GM19035 (cell line): ENCODE measurements around the gene PICALM.
"Not testable (repeated sequence)": the region's sequence is repeated elsewhere in the genome, so short reads cannot be mapped to it uniquely, and the experiment has no call there.

Experiments
- ATAC-seq: cut with Tn5 transposase; IDR thresholded peaks from one replicate; pipeline ENCODE4 v1.9.1; 2021; ENCODE audit not compliant: unreplicated experiment

PICALM gene, protein sequence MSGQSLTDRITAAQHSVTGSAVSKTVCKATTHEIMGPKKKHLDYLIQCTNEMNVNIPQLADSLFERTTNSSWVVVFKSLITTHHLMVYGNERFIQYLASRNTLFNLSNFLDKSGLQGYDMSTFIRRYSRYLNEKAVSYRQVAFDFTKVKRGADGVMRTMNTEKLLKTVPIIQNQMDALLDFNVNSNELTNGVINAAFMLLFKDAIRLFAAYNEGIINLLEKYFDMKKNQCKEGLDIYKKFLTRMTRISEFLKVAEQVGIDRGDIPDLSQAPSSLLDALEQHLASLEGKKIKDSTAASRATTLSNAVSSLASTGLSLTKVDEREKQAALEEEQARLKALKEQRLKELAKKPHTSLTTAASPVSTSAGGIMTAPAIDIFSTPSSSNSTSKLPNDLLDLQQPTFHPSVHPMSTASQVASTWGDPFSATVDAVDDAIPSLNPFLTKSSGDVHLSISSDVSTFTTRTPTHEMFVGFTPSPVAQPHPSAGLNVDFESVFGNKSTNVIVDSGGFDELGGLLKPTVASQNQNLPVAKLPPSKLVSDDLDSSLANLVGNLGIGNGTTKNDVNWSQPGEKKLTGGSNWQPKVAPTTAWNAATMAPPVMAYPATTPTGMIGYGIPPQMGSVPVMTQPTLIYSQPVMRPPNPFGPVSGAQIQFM

GRCh38 chr11:86068951-86069407 is at the start of gene PICALM:
TSS of gene PICALM (minus strand) at chr11:86069084. CDS start at chr11:86068780, 304 bp downstream.
- ATAC-seq, result peak; percentile 78

DNA sequence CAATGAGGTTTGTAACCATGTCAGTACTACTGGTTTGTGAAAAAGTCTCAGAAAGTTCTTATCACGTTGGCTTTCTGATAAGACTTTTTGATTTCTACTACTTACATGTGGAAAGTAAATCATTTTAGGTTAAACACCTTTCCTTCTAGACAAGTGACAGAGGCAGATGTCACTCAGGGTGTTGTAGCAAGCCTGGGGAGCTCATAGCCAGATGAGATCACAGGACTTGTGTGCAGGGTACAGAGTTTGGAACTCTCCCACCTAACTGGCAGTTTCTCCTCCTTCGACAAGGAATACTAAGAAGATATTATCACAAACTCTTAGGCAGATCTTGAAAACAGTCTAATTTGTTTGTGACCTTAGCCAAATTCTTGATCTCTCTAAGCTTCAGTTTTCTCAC is 49.4 kb upstream of the PICALM start:
- no peak for ATAC-seq

- ATAC-seq, result no peak
Observed at GRCh38 chr11:86117712-86118063, 48.8 kb upstream of the PICALM start.

DNA sequence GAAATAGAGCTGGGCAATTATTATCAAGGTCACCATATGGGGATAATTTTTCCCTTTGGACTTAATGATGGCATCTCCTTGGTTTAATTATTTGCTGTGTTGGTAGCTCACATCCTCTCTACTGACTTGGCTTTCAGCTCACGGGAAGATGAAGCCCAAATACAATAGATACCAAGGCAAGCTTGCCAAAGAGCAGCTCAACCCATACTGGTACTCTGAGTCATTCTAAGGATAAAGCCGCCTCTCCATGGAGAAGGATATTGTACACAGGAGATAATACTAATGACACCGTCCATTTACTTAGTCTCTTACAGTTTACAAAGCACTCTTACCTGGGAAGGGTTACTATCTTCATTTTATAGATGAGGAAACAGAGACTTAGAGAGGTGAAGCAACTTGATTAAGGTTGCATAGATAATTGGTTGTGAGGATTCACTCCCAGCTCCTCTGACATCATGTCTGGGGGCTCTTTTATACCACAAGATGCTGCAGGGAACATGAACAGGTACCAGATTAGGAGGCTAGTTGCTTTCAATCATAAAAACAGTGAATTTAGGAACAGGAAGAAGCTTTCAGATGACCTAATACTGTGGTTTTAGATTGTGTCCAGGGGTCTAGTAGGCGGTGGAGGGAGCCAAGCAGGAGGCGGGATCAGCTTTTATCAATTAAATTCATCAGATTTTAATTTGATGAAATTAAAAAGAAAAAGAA is 48.3 kb upstream of the PICALM start:
- no peak for ATAC-seq

DNA sequence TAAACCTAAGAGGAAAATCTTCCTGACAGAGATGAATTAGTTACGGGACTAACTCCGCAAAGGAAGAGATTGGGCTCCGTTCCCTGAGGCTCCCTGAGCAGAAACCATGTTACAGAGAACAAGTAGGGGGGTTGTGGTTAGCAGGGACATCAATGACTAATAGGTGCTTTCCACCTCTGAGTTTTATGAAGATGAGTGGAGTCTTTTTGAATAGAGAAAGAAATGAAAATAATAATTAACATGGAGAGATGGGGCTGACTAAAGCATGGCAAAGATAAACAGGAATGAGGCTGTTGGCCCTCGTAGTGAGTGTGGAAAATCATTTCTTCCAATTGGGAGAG is 47.5 kb upstream of the PICALM start:
- ATAC-seq, result peak; percentile 98

DNA sequence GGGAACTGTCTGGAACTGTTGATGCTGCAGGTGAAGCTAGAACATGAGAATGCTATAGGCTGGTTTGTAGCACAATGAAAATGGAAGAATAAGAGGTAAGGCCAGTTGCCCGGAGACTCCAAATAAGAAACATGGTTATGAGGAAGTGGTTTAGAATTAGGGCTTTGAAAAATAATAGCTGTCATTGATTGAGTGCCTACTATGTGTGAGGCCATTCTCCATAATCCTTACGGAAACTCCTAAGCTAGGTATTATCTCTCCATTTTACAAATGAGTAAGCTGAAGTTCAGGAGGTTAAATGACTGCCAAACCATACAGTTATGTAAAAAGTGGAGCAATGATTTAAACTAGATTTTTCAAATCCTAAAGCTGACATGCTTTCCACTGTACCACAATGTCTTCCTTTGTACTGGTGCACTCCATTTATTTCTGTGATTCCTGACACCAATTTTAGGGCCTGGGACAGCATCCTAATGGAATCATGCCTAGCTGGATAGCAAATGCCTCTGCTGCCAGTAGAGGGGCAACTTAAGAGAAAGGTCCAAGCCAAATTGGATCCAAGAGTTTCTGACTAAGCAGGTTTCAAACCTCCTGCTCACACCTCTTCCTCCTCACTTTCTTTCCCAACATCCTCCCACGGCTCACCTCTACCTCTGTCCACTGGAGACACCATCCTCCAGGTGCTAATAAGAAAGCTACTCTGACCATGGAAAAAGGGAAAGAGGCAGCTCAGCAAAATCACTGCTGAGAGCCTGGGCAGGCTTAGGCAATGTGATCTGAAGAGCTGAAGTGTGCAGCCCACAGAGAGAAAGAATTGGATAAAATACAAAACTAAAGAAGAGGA is 46.9 kb upstream of the PICALM start:
- peak; percentile 41 for ATAC-seq

GRCh38 chr11:86108890-86109638 is 40.2 kb upstream of the PICALM start:
- ATAC-seq, result no peak

GRCh38 chr11:86108191-86108590 is 39.3 kb upstream of the PICALM start:
- no peak for ATAC-seq

DNA sequence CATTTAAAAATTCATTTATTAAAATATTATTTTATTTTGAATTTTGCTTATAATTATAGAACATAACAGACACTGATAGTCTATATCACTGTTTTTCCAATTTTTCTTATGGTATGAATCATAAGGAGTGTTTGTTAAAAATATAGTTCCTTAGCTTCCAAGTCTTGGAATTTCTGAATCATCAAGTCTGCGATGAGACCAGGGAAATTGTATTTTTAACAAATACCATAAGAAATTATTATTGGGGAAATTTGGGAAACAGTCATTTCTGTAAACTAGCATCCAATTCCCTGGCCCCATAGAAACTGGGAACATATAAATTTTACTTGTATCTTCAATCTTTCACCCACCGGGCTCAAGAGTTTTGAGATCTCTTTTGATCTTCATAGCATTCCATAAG is 38.0 kb upstream of the PICALM start:
- no peak for ATAC-seq

DNA sequence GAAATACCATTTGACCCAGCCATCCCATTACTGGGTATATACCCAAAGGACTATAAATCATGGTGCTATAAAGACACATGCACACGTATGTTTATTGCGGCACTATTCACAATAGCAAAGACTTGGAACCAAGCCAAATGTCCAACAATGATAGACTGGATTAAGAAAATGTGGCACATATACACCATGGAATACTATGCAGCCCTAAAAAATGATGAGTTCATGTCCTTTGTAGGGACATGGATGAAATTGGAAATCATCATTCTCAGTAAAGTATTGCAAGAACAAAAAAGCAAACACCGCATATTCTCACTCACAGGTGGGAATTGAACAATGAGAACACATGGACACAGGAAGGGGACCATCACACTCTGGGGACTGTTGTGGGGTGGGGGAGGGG is 37.1 kb upstream of the PICALM start:
- not testable (repeated sequence) for ATAC-seq

- ATAC-seq, result not testable (repeated sequence)
Observed at GRCh38 chr11:86105601-86106000, 36.7 kb upstream of the PICALM start.

- ATAC-seq, result no peak
Observed at GRCh38 chr11:86103808-86104207, 34.9 kb upstream of the PICALM start.

DNA sequence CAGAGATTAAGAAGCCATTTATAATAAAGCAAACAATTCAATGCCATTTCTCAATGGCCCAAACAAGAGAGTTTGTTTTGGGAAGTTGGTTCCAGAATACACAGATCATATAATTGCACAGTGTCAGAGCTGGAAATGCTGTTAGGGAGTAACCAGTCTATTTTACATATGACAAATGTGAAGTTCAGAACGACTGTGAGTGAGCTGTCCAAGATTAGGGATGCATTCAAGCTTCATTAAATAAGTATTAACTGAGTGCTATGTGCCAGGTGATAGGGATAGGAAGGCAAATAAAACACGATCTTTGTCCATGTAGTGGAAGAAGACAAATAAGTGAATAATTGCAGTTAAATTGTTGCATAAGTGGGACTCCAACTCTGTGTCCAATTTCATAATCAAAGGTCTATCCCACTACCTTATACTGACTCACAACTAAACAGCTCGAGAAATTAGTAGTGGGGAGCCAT is 33.1 kb upstream of the PICALM start:
- no peak for ATAC-seq

GRCh38 chr11:86101493-86101892 is 32.6 kb upstream of the PICALM start:
- no peak for ATAC-seq

GRCh38 chr11:86099874-86100273 is 31.0 kb upstream of the PICALM start:
- no peak for ATAC-seq

- no peak for ATAC-seq
Observed at GRCh38 chr11:86097980-86098379, 29.1 kb upstream of the PICALM start.

GRCh38 chr11:86091566-86091965 is 22.7 kb upstream of the PICALM start:
- no peak for ATAC-seq

DNA sequence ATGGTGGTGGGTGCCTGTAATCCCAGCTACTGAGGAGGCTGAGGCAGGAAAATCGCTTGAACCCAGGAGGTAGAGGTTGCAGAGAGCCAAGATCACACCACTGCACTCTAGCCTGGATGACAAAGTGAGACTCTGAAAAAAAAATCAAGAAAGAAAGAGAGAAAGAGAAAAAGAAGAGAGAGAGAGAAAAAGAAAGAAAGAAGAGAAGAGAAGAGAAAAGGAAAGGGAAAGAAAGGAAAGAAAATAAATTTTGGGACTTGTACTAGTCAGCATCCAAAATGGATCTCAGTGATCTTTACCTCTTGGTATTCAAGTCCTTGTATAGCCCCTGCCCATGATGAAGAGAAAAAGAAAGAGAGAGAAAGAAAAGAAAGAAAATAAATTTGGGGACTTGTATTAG is 22.2 kb upstream of the PICALM start:
- no peak for ATAC-seq

DNA sequence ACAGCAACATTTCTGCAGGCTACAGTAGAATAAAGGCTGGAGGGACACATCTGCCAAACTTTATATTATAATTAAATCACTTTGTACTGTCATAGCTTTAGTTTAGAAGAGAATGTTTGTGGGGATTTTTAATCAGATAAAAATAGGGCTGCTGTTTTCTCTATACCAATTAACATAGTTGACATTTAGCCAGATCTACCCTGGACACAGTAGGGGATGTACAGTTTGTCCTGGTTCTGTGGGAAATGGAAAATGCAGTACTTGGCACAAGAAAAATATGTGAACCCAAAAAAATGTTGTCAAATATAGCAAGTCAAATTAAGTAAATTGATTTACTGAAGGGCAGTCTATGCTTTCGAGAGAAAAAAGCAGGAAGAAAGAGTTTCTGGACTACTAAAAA is 20.8 kb upstream of the PICALM start:
- no peak for ATAC-seq

DNA sequence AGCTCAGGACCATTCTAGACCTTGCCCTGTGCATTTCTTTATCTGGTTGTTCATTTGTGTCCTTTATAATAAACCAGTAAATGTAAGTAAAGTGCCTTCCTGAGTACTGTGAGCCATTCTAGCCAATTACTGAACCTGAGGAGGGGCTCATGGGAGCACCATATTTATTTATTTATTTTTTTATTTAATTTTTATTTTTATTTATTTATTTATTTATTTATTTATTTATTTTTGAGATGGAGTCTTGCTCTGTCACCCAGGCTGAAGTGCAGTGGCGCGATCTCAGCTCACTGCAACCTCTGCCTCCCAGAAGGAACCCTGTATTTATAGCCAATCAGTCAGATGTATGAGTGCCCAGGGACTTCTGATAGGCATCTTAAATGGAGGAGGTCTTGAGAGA is 18.8 kb upstream of the PICALM start:
- ATAC-seq, result not testable (repeated sequence)
